Measurements from ENCODE around the gene NTM. TPM values are rescaled to one million over a fixed set of nuclear protein-coding genes. Genes with fewer than 3 reads are reported as not detected.

The NTM gene
- total and polyA plus RNA-seq, 9 donors: 0.16 to 8.5 (median 0.55) TPM; not detected in 3

GRCh38 chr11:131404010-131404409 is 33.6 kb downstream of the NTM start:
- Histone ChIP-seq H3K27ac (no peak overlapping the region), H3K27me3 (no peaks in the 10 kb centered on the region), H3K9me3 (no peaks in the 10 kb centered on the region), H3K4me1 (ENCODE audit: insufficient read depth) (no peaks in the 10 kb centered on the region), H3K4me3 (no peak overlapping the region), H3K36me3 (no peaks in the 10 kb centered on the region)
- TF ChIP-seq POLR2A (IDR thresholded peaks at IDR 0.05) (no peak), EP300 (IDR thresholded peaks at IDR 0.05) (no peak), CTCF (IDR thresholded peaks at IDR 0.05) (no peak)
- DNase-seq: no peak
- intact Hi-C loops (cut with DNase I): no loop called here
- 82 to 86% (median 86%) methylated on average over 9 of the region's 9 CpGs for WGBS, 3 donors

GRCh38 chr11:131408025-131408640 is 37.7 kb downstream of the NTM start:
- H3K36me3 ChIP-seq: no peaks in the 10 kb centered on the region
- H3K27ac ChIP-seq: no peak overlapping the region
- intact Hi-C loops (cut with DNase I): no loop called here
- no peak for DNase-seq
- H3K4me3 ChIP-seq: no peak overlapping the region
- H3K4me1 ChIP-seq (ENCODE audit: insufficient read depth): no peaks in the 10 kb centered on the region
- no peaks in the 10 kb centered on the region for H3K27me3 ChIP-seq
- H3K9me3 ChIP-seq: no peaks in the 10 kb centered on the region
- 62 to 73% (median 68%) methylated on average over 5 of the region's 5 CpGs for WGBS, 3 donors
- TF ChIP-seq POLR2A (IDR thresholded peaks at IDR 0.05) (no peak), CTCF (IDR thresholded peaks at IDR 0.05) (no peak), EP300 (IDR thresholded peaks at IDR 0.05) (no peak)

GRCh38 chr11:131409345-131409744 is 38.9 kb downstream of the NTM start:
- DNase-seq: no peak
- Histone ChIP-seq H3K9me3 (no peaks in the 10 kb centered on the region), H3K27me3 (no peaks in the 10 kb centered on the region), H3K27ac (no peak overlapping the region), H3K4me3 (no peak overlapping the region), H3K36me3 (no peaks in the 10 kb centered on the region), H3K4me1 (ENCODE audit: insufficient read depth) (no peaks in the 10 kb centered on the region)
- 16 to 40% (median 20%) methylated on average over 8 of the region's 8 CpGs for WGBS, 3 donors
- intact Hi-C loops (cut with DNase I): no loop called here
- TF ChIP-seq CTCF (IDR thresholded peaks at IDR 0.05): no peak
- TF ChIP-seq EP300 (IDR thresholded peaks at IDR 0.05): no peak

GRCh38 chr11:131411636-131412035 is 41.2 kb downstream of the NTM start:
- TF ChIP-seq CTCF (IDR thresholded peaks at IDR 0.05) (no peak), POLR2A (IDR thresholded peaks at IDR 0.05) (no peak), EP300 (IDR thresholded peaks at IDR 0.05) (no peak)
- Histone ChIP-seq H3K27me3 (no peaks in the 10 kb centered on the region), H3K27ac (no peak overlapping the region), H3K4me3 (no peak overlapping the region), H3K4me1 (ENCODE audit: insufficient read depth) (no peaks in the 10 kb centered on the region), H3K9me3 (no peaks in the 10 kb centered on the region), H3K36me3 (no peaks in the 10 kb centered on the region)
- DNase-seq: no peak
- WGBS, 3 donors: 74 to 79% (median 77%) methylated on average over 6 of the region's 6 CpGs
- intact Hi-C loops (cut with DNase I): no loop called here
